ENCODE results near the gene ABCC2.

Gene ABCC2

GRCh38 chr10:99777918-99778714, 4.3 kb upstream of the ABCC2 start:
- DNase-seq = no peak

- DNase-seq = no peak
Measured at GRCh38 chr10:99779335-99779734, 3.1 kb upstream of the ABCC2 start.

- no peak for DNase-seq
Measured at GRCh38 chr10:99781734-99782429, 558 bp upstream of the ABCC2 start.

GRCh38 chr10:99784016-99784726, 1.7 kb downstream of the ABCC2 start:
- no peak for DNase-seq

GRCh38 chr10:99784727-99785441, 2.4 kb downstream of the ABCC2 start:
- no peak for DNase-seq

- DNase-seq = no peak
Measured at GRCh38 chr10:99785646-99786045, 3.2 kb downstream of the ABCC2 start.

- DNase-seq = no peak
Measured at GRCh38 chr10:99787311-99787710, 4.9 kb downstream of the ABCC2 start.

GRCh38 chr10:99787782-99788445, 5.5 kb downstream of the ABCC2 start:
- DNase-seq = no peak

- DNase-seq = no peak
Measured at GRCh38 chr10:99788598-99789256, 6.3 kb downstream of the ABCC2 start.

- DNase-seq = no peak
Measured at GRCh38 chr10:99791831-99792230, 9.4 kb downstream of the ABCC2 start.

GRCh38 chr10:99793819-99794218, 11.4 kb downstream of the ABCC2 start:
- no peak for DNase-seq

GRCh38 chr10:99796928-99797327, 14.5 kb downstream of the ABCC2 start:
- no peak for DNase-seq

GRCh38 chr10:99798031-99798430, 15.6 kb downstream of the ABCC2 start:
- no peak for DNase-seq

- DNase-seq = no peak
Measured at GRCh38 chr10:99798920-99799319, 16.5 kb downstream of the ABCC2 start.

GRCh38 chr10:99799613-99800012, 17.2 kb downstream of the ABCC2 start:
- DNase-seq = no peak

- no peak for DNase-seq
Measured at GRCh38 chr10:99804471-99804870, 22.0 kb downstream of the ABCC2 start.

GRCh38 chr10:99805190-99805589, 22.8 kb downstream of the ABCC2 start:
- no peak for DNase-seq

- DNase-seq = no peak
Measured at GRCh38 chr10:99806091-99806490, 23.7 kb downstream of the ABCC2 start.

- DNase-seq = no peak
Measured at GRCh38 chr10:99807786-99808185, 25.3 kb downstream of the ABCC2 start.

GRCh38 chr10:99808270-99808669, 25.8 kb downstream of the ABCC2 start:
- DNase-seq = no peak

- DNase-seq = no peak
Measured at GRCh38 chr10:99809481-99809880, 27.0 kb downstream of the ABCC2 start.

Measured in SHP77 treated with DMSO at 0.1 percent for 48 hours (cell line).